T1000 (cell line): ENCODE data around the gene CT45A6.
"Not testable (repeated sequence)": the region's sequence is repeated elsewhere in the genome, so short reads cannot be mapped to it uniquely, and the experiment has no call there.

ENCODE experiments used
- DNase-seq: peaks from one replicate; lab custom pipeline; 2025; ENCODE audit warnings: mixed read lengths; lab: John Stamatoyannopoulos, UW

The CT45A6 gene

DNA sequence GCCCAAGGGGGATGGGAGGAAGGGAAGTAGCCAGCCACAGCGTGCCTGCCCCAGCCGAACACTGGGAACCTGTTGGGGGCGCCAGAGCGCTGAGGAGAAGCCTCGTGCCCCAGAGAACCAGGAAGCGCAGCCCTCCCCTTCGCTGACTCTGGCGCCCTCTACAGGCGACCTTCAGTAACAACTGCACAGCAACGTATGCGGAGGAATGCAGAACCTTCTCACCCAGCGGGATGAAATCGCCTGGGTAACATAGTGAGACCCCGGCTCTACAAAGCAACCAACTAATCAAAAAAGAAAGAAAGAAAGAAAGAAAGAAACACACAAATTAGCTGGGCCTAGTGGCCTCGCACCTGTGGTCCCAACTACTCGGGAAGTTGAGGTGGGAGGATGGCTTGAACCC lies at the start of gene CT45A6:
Gene CT45A6 (minus strand): TSS at position 101 of the 400 bp plus-strand sequence. CDS start 3,794 bp downstream, outside the sequence.
- DNase-seq = not testable (repeated sequence)

- DNase-seq = not testable (repeated sequence)
Measured at GRCh38 chrX:135837180-135837579, 34.6 kb upstream of the CT45A6 start, which contains the start of gene CT45A7. Gene CT45A7 (minus strand): TSS chrX:135837280. CDS start chrX:135833533, 3,747 bp downstream.

DNA sequence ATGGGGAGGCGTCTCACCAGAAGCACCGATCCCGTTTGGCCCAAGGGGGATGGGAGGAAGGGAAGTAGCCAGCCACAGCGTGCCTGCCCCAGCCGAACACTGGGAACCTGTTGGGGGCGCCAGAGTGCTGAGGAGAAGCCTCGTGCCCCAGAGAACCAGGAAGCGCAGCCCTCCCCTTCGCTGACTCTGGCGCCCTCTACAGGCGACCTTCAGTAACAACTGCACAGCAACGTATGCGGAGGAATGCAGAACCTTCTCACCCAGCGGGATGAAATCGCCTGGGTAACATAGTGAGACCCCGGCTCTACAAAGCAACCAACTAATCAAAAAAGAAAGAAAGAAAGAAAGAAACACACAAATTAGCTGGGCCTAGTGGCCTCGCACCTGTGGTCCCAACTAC lies 17.3 kb upstream of the CT45A6 start, which contains the start of gene CT45A2:
Gene CT45A2 (minus strand): TSS at position 101 of the 400 bp plus-strand sequence. CDS start 3,747 bp downstream, outside the sequence.
- DNase-seq = not testable (repeated sequence)

DNA sequence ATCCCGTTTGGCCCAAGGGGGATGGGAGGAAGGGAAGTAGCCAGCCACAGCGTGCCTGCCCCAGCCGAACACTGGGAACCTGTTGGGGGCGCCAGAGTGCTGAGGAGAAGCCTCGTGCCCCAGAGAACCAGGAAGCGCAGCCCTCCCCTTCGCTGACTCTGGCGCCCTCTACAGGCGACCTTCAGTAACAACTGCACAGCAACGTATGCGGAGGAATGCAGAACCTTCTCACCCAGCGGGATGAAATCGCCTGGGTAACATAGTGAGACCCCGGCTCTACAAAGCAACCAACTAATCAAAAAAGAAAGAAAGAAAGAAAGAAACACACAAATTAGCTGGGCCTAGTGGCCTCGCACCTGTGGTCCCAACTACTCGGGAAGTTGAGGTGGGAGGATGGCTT lies 17.2 kb downstream of the CT45A6 start, which contains the start of gene CT45A5:
Gene CT45A5 (minus strand): TSS at position 101 of the 400 bp plus-strand sequence. CDS start 3,774 bp downstream, outside the sequence.
- DNase-seq = not testable (repeated sequence)

- DNase-seq = not testable (repeated sequence)
Measured at GRCh38 chrX:135768091-135768490, 34.5 kb downstream of the CT45A6 start, which contains the start of gene CT45A3. Gene CT45A3 (minus strand): TSS chrX:135768191. CDS start chrX:135764444, 3,747 bp downstream.

DNA sequence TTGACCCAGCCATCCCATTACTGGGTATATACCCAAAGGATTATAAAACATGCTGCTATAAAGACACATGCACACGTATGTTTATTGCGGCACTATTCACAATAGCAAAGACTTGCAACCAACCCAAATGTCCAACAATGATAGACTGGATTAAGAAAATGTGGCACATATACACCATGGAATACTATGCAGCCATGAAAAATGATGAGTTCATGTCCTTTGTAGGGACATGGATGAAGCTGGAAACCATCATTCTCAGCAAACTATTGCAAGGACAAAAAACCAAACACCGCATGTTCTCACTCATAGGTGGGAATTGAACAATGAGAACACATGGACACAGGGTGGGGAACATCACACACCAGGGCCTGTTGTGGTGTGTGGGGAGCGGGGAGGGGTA lies 57.8 kb downstream of the CT45A6 start:
- DNase-seq = not testable (repeated sequence)
